GM18519 (cell line): ENCODE measurements around the gene IQGAP3.

Experiments
- ATAC-seq: cut with Tn5 transposase; IDR thresholded peaks from one replicate; pipeline ENCODE4 v1.9.1; 2021; ENCODE audit warnings: mild to moderate bottlenecking, moderate library complexity; ENCODE audit not compliant: unreplicated experiment, low FRiP score

Gene IQGAP3

DNA sequence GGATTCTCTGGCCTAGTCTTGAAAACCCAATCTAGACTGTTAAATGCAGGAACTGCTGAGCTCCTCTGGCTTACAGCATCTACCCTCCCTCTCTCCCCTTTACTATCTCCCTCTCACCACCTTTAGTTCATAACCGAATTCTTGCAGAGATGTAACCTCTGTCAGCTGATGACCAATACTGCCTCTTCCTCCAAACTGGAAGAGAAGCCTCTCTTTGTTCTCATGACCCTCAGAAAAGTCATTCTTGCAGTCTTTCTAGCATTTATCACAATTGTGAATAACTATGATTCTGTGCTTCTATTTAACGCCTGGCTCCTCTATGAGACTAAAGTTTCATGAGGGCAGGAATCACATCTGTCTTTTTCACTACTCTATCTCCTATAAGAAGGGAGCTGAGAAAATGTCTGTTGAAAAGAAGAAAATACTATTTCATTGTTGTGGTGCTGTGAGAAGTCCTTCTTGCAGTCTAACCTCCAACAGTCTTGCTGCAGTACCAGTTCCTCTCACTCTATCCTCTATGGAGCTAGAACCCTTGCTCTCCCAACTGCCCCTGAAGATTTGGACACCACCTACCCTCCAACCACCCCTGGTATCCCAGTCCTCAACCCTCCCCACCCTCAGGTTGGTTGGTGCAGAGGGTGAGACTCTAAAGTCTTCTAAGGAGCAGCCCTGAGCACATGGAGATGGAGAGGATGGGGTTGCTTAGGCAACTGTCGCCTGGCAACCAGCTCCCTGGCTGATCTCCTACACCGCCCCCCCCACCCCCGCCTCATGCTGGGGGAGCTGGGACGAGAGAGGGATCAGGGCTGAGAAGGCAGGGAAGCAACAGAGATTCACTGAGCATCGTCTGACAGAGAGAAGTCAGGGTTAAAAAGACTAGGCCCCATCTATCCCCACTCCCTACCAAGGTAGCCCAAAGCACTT is 85.7 kb downstream of the IQGAP3 start:
- ATAC-seq, result no peak

- ATAC-seq, result no peak
Measured at GRCh38 chr1:156485984-156486383, 86.4 kb downstream of the IQGAP3 start.

DNA sequence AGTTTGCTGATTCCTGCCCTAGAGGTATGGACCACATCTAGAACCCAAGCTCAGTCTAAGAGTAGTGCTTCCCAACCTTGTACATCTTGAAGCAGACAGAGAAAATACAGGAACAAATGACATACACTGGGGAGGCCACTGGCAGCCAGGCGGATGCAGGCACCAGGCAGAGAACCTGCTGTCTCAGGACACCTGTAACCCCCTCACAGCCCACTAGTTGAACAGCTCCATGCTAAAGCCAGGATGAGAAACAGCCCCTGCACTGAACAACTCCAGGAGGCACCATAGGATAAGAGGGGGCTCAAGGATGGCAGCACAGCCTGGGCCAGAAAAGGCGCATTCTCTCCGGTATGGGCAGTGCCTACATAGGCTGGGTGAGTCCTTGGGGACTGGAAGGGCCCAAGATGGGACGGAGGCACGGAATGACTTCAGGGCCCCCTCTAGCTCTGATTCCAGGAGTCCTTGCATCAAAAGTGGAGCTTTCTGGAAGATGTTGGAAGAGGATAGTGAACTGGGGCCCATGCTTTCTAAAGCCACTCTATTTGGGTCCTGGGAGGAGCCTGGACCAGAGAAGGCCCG is 87.8 kb downstream of the IQGAP3 start:
- ATAC-seq, result no peak

DNA sequence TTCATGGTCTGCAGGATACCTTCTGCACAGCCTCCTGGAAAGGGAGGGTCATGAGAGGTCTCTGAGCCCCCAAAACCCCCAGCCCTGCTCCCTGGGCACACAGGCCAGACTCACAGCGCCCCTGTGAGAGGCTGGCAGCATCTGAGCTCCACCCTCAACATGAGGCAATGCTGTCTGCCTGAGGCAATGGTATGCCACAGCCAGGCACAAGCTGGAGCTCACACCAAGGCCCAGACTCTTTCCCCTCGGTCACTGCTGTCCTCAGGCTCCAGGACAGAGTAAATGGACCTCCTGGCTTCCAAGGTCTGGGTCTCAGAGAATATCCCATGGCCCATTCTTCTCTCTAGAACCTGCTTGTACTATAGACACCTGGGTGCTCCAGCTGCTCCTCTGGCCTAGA is 89.0 kb downstream of the IQGAP3 start:
- ATAC-seq, result no peak

GRCh38 chr1:156482276-156482675 is 90.1 kb downstream of the IQGAP3 start:
- no peak for ATAC-seq

GRCh38 chr1:156481527-156481926 is 90.8 kb downstream of the IQGAP3 start:
- no peak for ATAC-seq

GRCh38 chr1:156480411-156481192 is 91.8 kb downstream of the IQGAP3 start:
- ATAC-seq, result no peak

GRCh38 chr1:156480016-156480370 is 92.4 kb downstream of the IQGAP3 start:
- no peak for ATAC-seq

GRCh38 chr1:156479093-156480015 is 93.0 kb downstream of the IQGAP3 start:
- ATAC-seq, result no peak

GRCh38 chr1:156478250-156478627 is 94.1 kb downstream of the IQGAP3 start:
- no peak for ATAC-seq

- ATAC-seq, result no peak
Measured at GRCh38 chr1:156477526-156478249, 94.7 kb downstream of the IQGAP3 start.

DNA sequence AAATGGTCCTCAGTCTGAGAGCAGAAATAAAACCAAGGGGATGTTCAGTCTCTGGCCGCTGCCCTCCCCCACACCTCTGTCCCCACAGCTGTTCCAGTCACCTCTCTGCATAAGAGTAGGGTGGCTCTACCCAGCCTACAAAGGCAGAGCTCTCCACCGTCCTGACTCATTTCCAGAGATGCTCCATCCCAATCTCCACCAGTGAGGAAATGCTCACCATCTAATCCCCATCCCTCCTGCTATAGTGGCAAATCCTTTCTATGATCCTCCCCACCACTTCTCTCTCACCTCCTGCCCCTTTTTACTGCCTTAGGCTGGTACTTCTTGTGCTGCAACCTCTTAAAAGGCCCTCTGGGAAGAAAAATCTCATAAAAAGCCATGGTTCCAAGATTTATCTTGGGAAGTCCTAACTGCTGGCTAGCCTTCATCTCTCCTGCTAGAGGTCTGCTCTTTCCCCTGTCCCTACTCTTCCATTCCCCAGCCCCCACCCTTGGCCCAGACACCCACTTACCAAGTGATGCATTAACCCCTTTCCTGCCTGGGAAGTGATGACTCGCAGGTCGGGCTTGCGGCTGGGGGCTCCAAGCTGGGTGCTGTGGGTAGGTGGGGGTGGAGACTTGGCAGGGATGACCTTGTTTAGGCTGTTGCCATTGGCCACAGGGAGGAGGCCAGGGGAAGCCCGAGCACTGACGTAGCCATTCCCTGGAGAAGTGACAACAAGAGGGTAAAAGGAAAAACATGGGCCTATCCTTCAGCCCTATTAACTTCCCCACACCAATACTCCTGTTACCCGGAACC is 95.7 kb downstream of the IQGAP3 start:
- no peak for ATAC-seq

DNA sequence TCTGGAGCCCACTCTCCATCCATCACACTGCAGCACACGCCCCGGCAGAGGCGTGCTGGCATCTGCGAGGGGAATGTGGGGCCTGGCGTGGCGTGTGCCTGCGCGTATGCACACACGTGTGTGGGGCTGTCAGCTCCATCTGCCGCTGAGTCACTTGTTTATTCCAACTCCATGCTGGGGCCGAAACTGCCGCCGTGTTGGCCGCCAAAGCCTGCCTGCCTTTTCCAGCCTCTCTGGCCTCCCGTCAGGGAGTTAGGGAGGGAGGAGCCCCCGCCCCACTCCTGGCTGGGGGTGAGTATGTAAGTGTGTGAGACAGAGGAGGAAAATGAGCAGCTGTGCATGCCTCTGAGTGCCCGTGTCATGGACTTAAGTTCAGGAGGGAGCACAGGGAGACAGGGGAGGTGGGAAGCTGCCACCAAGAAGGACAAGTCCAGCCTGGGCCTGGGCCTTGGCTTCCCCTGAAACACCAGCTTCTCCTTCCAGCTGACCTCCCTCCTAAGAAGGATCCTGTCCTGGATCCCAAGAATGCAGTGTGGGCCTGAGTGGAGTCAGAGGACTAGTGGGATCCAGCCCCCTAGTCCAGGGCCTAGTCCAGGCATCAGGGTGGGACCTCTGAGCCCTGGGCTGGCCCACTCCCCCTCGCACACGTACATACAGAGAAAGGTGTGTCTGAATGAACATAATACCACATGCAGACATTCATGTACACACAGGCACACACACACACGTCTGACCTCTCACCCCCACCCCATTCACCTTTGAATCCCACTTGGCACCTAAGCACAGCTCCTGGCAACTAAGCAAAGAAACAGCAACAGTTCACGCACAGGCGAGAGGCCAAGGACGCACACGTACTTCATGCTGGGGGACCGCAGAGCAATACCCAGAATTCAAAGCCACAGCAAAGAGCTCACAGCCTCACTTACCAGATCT is 96.5 kb downstream of the IQGAP3 start:
- no peak for ATAC-seq
